HL-60/S4 treated with phorbol 12-myristate 13-acetate at 8.2 ng/mL for 4 days and 3 days (cell line): ENCODE measurements around the gene SLC35F2.
"Not testable (repeated sequence)": the region's sequence is repeated elsewhere in the genome, so short reads cannot be mapped to it uniquely, and the experiment has no call there.

Experiments used
- in situ Hi-C: fragments of 300-500 bp; cut with MboI; formaldehyde crosslinking; loops from 2 replicates; pipeline ENCODE4 v1.15.0; 2022; ENCODE audit warnings: low sequenced_read_pairs

The SLC35F2 gene

GRCh38 chr11:107791343-107792048 is 67.1 kb downstream of the SLC35F2 start:
- in situ Hi-C loops = no loop called here

- in situ Hi-C loops = no loop called here
Observed at GRCh38 chr11:107789767-107790166, 68.8 kb downstream of the SLC35F2 start.

- in situ Hi-C loops = no loop called here
Observed at GRCh38 chr11:107787733-107788132, 70.9 kb downstream of the SLC35F2 start.

GRCh38 chr11:107785401-107785800 is 73.2 kb downstream of the SLC35F2 start:
- in situ Hi-C loops = no loop called here

DNA sequence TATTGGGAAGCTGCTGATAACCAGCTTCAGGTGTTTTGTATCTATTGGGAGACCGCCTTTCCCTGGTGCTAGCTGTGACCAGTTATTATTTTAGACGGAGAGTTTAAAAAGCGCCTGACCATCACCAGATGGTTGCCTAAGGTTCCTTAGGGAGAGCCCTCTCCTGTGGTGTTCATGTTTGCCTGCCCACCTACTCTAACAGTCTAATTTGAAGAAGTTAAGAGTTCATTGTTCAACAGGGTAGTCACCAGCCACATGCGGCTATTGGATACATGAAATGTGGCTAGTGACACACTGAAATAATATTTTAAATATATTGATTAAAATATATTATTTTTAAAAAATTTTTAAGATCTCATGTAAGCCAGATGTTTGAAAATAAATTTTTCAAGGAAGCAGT is 75.5 kb downstream of the SLC35F2 start:
- in situ Hi-C loops = no loop called here

GRCh38 chr11:107780775-107781174 is 77.8 kb downstream of the SLC35F2 start:
- in situ Hi-C loops = no loop called here

- in situ Hi-C loops = no loop called here
Observed at GRCh38 chr11:107780136-107780535, 78.5 kb downstream of the SLC35F2 start.

- in situ Hi-C loops = no loop called here
Observed at GRCh38 chr11:107778839-107779517, 79.6 kb downstream of the SLC35F2 start.

DNA sequence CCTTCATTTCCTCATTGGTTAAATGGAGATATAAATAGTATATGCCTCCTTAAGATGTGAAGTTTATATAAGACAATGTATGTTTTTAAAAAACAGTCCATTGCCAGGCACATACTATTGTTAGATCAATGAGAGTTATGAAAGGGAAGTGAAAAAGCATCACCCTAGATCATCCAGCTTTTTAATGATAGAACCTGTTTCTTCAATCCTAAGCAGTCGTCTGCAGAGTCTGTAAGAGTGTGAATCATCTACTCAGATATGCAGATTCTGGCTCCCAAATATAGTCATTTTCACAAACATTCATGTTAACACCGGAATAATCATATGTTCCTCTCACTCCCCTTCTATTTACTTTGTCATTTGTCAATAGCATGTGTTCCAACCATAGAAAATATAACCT is 81.5 kb downstream of the SLC35F2 start:
- in situ Hi-C loops = no loop called here

- in situ Hi-C loops = no loop called here
Observed at GRCh38 chr11:107776062-107776461, 82.5 kb downstream of the SLC35F2 start.

GRCh38 chr11:107770551-107770951 is 88.0 kb downstream of the SLC35F2 start:
- in situ Hi-C loops = no loop called here

GRCh38 chr11:107769189-107769588 is 89.4 kb downstream of the SLC35F2 start:
- in situ Hi-C loops = no loop called here

GRCh38 chr11:107758719-107759355 is 99.8 kb downstream of the SLC35F2 start:
- in situ Hi-C loops = not testable (repeated sequence)

GRCh38 chr11:107757661-107758060 is 100.9 kb downstream of the SLC35F2 start:
- in situ Hi-C loops = no loop called here

GRCh38 chr11:107756553-107756952 is 102.0 kb downstream of the SLC35F2 start:
- in situ Hi-C loops = no loop called here

DNA sequence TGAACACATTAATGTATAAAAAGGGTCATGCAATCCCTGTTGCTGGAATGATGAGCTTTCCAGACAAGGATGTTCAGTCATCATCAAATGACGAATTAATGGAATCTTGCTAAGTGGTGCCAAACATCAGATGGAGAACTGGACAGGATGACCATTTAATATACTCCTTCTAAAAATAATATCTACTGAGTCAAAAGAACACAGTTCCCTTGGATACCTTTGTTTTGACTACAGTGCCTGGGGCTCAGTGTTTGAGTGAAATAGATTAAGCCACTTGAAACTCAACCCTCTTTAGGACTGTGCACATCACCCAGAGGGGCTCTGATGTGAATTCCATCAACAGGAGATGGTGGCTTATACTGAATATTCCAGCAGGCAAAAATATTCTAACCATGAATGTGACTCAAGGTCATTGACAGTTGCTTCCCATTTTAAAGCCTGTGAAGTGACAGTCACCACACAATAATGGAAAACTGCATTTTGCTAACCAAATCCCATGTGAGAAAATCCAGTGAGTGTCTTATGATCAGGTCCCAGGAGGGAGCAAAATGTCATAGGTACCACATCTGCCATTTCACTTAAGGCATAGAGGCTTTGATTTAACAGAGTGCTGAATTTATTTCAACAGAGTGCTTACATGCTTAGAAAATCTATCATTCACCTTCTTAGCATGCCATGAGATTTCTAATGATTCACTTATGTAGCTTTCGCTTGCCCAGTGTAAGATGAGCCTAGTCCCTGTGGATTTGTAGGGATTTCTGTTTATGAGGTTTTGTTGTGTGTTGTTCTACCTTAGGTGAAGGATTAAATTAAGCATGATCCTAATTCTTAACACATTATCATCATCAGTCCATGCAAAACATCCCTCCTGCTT is 105.4 kb downstream of the SLC35F2 start:
- in situ Hi-C loops = no loop called here

GRCh38 chr11:107752508-107752907 is 106.1 kb downstream of the SLC35F2 start:
- in situ Hi-C loops = no loop called here

GRCh38 chr11:107751082-107751481 is 107.5 kb downstream of the SLC35F2 start:
- in situ Hi-C loops = no loop called here

- in situ Hi-C loops = no loop called here
Observed at GRCh38 chr11:107750313-107750712, 108.3 kb downstream of the SLC35F2 start.

- in situ Hi-C loops = no loop called here
Observed at GRCh38 chr11:107747622-107748021, 111.0 kb downstream of the SLC35F2 start.

DNA sequence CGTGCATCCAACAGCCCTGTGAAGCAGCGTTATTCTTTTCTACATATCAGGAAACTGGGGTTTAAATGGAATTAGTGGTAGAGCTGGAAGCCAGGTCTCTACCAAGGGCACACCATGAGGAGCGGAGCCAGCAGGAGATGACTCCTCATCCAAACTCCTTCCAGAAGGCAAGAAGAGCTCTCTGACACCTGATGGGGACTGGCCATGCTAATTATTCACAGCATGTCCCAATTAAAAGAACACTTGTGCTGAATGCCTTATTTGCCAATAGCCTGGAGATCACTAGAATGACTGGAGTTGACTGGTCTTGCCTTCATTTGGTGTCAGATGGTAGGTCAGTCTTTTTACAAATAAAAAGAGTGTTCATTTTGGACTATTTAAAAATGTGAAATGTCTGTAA is 113.9 kb downstream of the SLC35F2 start:
- in situ Hi-C loops = no loop called here
